ENCODE results near the gene LPAR1. TPM values are rescaled to one million over a fixed set of nuclear protein-coding genes. Genes with fewer than 3 reads are reported as not detected.
A peak's percentile ranks its signal among the peaks of the same experiment; 100 is the strongest.

Gene LPAR1
- polyA plus RNA-seq, 3 donors: 15.1 to 18.1 (median 17.5) TPM

GRCh38 chr9:111041902-111042301 is 3.6 kb upstream of the LPAR1 start:
- Mint-ChIP-seq H3K36me3 (no peaks in the 10 kb centered on the region), H3K9me3 (peaks cover 4 to 11% (median 7%) of the 10 kb centered on the region in 7 donors), H3K4me1 (peaks cover 12% of the 10 kb centered on the region), H3K27me3 (ENCODE audit: low read depth in 3 of 3) (peaks cover 6 to 27% (median 23%) of the 10 kb centered on the region in 3 donors), H3K4me3 (no peak overlapping the region), H3K27ac (peak overlapping the region in 1 of 7 donors; percentile 18)
- intact Hi-C loops (cut with micrococcal nuclease): no loop called here
- Histone ChIP-seq H3K27me3 (ENCODE audit: control insufficient read depth in 2 of 2, insufficient read depth in 2 of 2, low read length in 2 of 2) (peaks cover 0 to 8% of the 10 kb centered on the region in 2 donors), H4K20me1 (ENCODE audit: insufficient read depth, low read length) (no peaks in the 10 kb centered on the region), H3K9me3 (replicated peaks in 1 of 2; ENCODE audit: control insufficient read depth in 1 of 2, insufficient read depth in 1 of 2, low read length in 2 of 2) (no peaks in the 10 kb centered on the region), H3K4me1 (ENCODE audit: control insufficient read depth in 1 of 2, insufficient read depth in 2 of 2, low read length in 2 of 2) (peaks cover 13 to 19% of the 10 kb centered on the region in 2 donors), H3K9ac (ENCODE audit: insufficient read depth, low read length, poor library complexity, severe bottlenecking) (no peak overlapping the region), H3K4me2 (replicated peaks; ENCODE audit: extremely low read depth, low read length, poor library complexity, severe bottlenecking) (no peak overlapping the region), H3K27ac (ENCODE audit: low read depth in 1 of 2, low read length in 2 of 2) (no peak overlapping the region), H3K79me2 (ENCODE audit: insufficient read depth, low read length) (peaks cover 7% of the 10 kb centered on the region), H3K36me3 (replicated peaks in 1 of 2; ENCODE audit: control insufficient read depth in 1 of 2, insufficient read depth in 2 of 2, low read length in 2 of 2) (no peaks in the 10 kb centered on the region), H3K4me3 (replicated peaks in 1 of 3; ENCODE audit: low read depth in 2 of 3, low read length in 3 of 3) (no peak overlapping the region), H2AFZ (ENCODE audit: insufficient read depth, low read depth, low read length, poor library complexity, severe bottlenecking) (no peak overlapping the region)
- no peak for DNase-seq
- WGBS (ENCODE audit: insufficient coverage): 100% methylated on average over 1 of the region's 5 CpGs
- TF ChIP-seq CTCF (IDR thresholded peaks at IDR 0.05): no peak

- H3K4me1 Mint-ChIP-seq: peaks cover 26% of the 10 kb centered on the region
- peaks cover 11 to 36% (median 28%) of the 10 kb centered on the region in 3 donors for H3K27me3 Mint-ChIP-seq (ENCODE audit: low read depth in 3 of 3)
- Histone ChIP-seq H3K9me3 (replicated peaks in 1 of 2; ENCODE audit: control insufficient read depth in 1 of 2, insufficient read depth in 1 of 2, low read length in 2 of 2) (no peaks in the 10 kb centered on the region), H3K9ac (ENCODE audit: insufficient read depth, low read length, poor library complexity, severe bottlenecking) (no peak overlapping the region), H3K4me3 (replicated peaks in 1 of 3; ENCODE audit: low read depth in 2 of 3, low read length in 3 of 3) (no peak overlapping the region), H3K27ac (ENCODE audit: low read depth in 1 of 2, low read length in 2 of 2) (no peak overlapping the region), H3K4me2 (replicated peaks; ENCODE audit: extremely low read depth, low read length, poor library complexity, severe bottlenecking) (no peak overlapping the region), H3K4me1 (ENCODE audit: control insufficient read depth in 1 of 2, insufficient read depth in 2 of 2, low read length in 2 of 2) (peaks cover 23 to 33% of the 10 kb centered on the region in 2 donors), H3K79me2 (ENCODE audit: insufficient read depth, low read length) (peaks cover 20% of the 10 kb centered on the region), H3K27me3 (ENCODE audit: control insufficient read depth in 2 of 2, insufficient read depth in 2 of 2, low read length in 2 of 2) (peaks cover 0 to 19% of the 10 kb centered on the region in 2 donors), H3K36me3 (replicated peaks in 1 of 2; ENCODE audit: control insufficient read depth in 1 of 2, insufficient read depth in 2 of 2, low read length in 2 of 2) (no peaks in the 10 kb centered on the region), H4K20me1 (ENCODE audit: insufficient read depth, low read length) (peaks cover 6% of the 10 kb centered on the region), H2AFZ (ENCODE audit: insufficient read depth, low read depth, low read length, poor library complexity, severe bottlenecking) (no peak overlapping the region)
- no CpG with 5 or more reads among the region's 3 CpGs for WGBS (ENCODE audit: insufficient coverage)
- peaks cover 2% of the 10 kb centered on the region in 2 donors for H3K36me3 Mint-ChIP-seq
- no peak for TF ChIP-seq CTCF (IDR thresholded peaks at IDR 0.05)
- peaks cover 4 to 8% (median 6%) of the 10 kb centered on the region in 7 donors for H3K9me3 Mint-ChIP-seq
- peak overlapping the region in 1 of 2 donors; percentile 11 for H3K4me3 Mint-ChIP-seq
- no peak for DNase-seq
- no peak overlapping the region for H3K27ac Mint-ChIP-seq
- intact Hi-C loops (cut with micrococcal nuclease): no loop called here
Measured at GRCh38 chr9:111040494-111040893, 2.2 kb upstream of the LPAR1 start.
